ENCODE results near the gene MAPK4.
A peak's percentile ranks its signal among the peaks of the same experiment; 100 is the strongest.
"Not testable (repeated sequence)": the region's sequence is repeated elsewhere in the genome, so short reads cannot be mapped to it uniquely, and the experiment has no call there.

Gene MAPK4

DNA sequence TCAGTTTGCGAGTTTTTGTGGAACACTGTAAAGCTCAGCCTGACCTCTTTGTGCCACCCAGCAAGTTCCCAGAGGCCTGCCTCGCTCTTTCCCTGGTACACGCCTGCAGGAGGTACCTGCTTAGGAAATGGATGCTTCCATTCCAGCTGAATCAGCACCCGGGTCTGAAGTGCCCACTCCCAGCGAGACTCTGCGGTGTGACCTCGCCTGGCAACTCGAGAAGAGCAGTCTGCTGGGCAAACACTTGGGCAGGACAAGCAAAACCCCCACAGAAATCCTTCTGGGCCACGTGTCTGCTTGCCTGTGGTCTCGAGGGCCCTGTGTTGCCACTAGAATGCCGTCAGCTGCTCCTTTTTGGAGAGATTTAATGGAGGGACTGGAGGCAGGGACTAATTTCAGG lies 127.6 kb downstream of the MAPK4 start:
- no peak for DNase-seq

DNA sequence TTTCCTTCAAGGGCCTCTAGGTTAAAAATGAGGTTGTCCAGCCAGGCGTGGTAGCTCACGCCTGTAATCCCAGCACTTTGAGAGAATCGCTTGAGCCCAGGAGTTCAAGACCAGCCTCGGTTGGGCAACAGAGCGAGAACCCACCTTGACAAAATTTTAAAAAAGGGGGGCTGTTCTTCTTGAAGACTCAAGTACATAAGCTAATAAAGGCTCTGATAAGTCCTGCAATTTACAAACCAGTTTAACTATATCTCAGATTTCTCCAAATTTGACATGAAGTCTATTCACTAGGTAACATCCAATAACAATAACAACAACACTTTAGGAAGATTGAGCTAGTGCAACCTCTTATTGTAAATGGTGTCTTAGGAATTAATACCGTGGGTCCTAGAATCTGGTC lies 129.7 kb downstream of the MAPK4 start:
- no peak for DNase-seq

DNA sequence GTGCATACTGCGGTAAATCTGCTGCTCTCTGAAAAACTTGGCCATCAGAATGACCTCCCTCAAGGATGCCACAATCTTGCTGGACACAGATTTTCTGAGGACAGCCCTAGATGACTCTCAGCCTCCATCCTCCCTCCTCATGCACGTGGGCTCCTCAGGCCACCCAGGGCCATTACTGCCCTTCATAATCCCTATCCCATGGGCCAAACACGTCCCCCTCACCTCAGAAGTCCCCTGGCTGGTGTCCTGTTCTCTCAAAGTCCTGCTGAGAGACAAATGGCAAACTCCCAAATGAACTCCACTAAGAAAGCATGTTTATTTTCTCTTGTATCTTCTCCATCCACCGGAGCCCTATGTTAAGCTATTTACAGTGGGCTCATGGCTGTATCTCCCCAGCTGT lies 134.3 kb downstream of the MAPK4 start:
- DNase-seq = no peak

DNA sequence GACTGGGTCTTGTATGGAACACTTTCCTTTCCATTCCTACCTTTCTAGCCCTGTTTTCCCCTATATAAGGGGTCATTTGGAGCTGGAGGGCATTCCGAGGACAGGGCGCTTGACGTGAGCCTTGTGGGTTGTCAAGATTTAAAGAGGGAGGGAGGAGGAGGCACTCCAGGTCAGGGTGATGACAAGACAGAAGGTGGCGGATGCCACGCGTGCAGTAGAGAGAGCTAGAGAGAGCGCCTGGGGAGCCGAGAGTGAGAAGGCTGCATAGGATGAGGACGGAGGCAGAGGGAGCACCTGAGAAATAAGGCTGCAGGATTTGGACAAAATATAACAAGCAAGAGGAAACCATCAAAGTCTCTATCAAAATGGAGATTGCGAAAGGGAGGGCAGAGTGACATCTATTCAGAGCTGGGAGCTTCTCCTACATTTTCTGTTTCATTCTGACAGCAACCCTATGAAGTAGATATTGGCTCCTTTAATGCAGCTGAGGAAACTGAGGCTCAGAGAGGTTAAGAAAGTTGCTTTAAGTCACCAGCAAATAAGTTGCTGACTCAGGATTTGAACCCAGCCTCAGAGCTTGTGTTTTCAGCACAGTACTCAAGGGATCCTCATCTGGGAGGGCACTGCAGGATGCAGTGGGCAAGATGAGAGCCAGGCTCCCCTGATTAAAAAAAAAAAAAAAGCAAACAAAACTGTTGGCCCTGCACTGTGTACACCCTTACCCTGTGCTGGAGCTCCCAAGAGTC lies 135.7 kb downstream of the MAPK4 start:
- DNase-seq = no peak

DNA sequence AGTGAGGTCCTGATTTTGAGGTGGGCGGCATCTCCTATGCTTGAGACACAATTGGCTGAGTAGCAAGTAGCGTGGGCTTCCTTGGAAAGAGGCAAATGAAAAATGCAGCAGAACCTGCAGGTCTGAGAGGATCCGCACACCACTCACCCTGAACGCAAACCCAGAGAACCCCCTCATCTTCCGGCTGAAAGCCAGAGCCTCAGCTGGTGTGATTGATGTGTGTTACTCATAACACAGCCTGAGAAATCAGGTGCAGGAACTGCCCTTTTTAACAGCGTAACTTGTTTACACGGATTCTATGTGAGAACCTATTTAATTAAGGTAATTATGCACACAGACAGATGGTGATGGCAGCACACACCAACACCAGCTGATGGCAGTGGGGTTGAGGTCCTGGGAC lies 136.5 kb downstream of the MAPK4 start:
- DNase-seq = peak in 1 of 2 experiments; percentile 38

DNA sequence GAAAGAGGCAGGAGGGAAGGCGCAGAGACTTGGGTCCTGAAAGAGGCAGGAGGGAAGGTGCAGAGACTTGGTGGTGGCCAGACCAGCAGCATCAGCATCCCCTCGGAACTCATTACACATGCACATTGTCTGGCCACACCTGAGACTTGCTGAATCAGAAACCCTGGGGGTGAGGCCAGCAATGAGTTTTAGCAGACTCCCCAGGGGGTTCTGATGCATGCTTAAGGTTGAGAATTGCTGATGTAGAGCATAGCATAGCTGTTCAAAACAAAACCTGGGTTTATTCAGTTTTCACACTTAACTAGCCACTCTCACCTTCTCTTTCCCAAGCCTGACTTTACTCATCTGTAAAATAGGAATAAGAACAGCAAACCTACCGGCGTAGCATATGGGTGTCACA lies 137.0 kb downstream of the MAPK4 start:
- DNase-seq = peak in 1 of 2 experiments; percentile 4

DNA sequence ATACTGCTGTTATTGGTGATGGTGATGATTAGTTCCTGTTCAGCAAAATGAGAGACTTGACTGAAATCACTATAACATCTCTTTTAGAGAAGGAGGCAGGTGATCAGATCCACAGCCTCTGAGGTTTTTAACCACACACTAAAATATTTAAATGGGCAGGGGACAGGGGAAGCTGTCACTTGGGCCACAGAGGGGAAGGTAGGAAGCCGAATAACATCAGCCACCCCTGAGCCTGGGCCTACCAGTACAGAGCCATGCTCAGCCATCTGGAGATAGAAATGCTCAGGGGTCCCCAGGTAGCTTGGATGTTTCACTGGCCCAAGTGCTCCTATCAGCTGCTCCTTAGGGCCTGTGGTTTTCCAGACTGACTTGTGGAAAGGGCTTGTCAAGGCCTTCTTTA lies 137.6 kb downstream of the MAPK4 start:
- DNase-seq = no peak

DNA sequence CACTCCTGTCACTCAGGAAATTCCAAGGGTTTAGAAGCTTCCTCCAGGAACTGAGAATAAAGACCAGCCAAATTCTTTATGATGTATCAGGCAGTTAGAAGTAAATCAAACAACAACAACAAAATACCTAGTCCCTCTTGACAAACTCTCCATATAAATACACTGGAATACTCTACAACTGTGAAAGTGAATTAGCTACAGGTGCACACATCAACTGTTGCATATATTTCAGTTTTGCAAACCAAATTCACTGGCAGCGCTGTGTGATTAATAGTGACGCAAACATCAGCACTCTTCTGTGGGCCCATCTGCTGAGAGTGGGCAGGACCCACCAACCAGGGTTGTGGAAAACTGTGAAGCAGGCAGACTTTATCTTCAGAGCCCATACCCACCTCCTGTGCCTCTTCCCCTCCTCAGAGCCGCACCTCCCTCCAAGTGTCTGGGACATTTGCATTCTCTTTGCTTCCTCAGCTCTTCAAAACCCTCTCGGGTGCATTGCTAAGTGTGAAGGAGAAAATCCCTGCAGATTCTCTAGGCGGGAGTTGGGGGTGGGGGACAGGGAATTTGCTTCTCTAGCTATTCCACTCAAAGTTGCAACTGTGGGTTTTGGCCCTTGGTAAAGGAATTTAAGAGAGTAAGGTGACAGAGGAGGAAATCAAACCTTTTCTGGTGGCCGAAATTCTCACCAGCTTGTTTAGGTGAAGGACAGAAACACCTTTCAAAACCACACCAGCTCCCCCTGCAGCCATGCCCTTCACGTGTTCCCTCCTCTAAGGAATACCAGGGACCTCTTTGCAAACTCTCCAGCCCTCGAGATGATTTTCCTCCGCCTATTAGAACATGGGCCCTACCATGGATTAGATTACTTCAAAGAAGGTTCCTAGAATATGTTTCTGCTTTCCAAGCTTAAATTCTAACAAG lies 140.6 kb downstream of the MAPK4 start:
- no peak for DNase-seq

DNA sequence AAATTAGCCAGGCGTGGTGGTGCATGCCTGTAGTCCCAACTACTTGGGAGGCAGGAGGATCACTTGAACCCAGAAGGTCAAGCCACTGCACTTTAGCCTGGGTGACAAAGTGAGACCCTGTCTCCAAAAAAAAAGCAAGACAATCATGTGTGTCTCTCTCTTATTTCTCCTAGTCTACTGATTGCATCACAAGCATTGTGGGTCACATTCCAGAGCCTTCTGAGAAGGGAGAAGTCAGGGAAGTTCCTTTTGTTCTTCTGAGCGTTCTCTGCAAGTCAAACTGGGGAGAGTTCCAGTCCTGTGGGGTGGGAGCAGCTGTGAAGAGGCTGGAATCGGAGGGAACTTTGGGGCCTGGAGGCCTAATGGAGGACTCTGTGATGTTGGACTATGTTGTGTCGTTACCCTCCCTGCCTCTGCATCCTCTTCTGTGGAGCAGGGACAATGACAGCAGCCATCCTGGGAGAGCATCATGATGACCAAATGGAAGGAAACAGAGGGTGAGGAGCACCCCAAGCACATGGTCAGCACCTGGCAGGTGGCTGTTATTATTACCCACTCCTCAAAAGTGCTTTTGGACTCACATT lies 144.6 kb downstream of the MAPK4 start:
- DNase-seq = no peak

DNA sequence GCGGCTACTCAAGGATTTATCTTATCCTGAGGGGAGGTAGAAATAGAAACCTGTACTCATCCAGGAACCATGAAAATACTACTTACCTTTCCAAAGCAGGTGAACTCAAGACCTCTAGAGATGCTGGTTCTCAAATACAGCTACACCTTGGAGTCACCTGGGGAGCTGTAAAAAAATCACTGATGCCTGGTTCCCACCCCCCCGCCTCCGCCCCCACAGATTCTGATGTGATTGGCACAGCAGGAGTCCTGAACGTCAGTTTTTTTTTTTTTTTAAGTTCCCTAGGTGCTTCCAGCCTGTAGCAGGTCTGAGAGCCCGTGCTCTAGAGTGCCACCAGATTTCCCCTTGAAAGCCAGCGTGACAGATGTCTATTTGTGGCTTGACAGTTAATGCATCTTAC lies 146.3 kb downstream of the MAPK4 start:
- DNase-seq = peak; percentile 85 to 95

DNA sequence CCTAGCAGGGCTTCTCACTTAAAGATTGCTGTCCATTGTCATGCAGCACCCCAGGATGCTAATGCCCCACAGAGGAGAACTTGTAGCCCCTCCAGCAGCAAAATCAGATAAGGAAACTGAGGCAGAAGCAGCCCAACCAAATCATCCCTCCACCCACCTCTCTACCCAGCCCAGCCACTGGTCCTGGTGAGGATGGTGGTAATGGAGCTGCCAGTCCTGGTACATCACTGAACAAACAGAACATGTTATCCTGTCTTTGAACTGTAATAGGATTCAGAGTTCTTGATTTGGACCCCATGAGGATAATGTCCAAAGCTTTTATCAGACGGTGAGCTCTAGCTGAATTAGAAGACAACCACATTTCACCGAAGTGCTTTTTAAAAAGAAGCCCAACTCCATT lies 146.8 kb downstream of the MAPK4 start:
- no peak for DNase-seq

DNA sequence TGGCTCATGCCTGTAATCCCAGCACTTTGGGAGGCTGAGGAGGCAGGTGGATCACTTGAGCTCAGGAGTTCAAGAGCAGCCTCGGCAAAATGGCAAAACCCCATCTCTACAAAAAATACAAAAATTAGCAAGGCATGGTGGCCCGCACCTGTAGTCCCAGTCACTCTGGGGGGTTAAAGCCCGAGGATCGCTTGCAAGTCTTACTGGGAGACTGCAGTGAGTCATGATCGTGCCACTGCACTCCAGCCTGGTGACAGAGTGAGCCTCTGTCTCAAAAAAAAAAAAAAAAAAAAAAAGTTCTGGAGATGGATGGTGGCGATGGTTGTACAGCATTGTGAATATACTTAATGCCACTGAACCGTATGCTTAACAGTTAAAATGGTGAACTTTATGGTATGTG lies 147.4 kb downstream of the MAPK4 start:
- not testable (repeated sequence) for DNase-seq

DNA sequence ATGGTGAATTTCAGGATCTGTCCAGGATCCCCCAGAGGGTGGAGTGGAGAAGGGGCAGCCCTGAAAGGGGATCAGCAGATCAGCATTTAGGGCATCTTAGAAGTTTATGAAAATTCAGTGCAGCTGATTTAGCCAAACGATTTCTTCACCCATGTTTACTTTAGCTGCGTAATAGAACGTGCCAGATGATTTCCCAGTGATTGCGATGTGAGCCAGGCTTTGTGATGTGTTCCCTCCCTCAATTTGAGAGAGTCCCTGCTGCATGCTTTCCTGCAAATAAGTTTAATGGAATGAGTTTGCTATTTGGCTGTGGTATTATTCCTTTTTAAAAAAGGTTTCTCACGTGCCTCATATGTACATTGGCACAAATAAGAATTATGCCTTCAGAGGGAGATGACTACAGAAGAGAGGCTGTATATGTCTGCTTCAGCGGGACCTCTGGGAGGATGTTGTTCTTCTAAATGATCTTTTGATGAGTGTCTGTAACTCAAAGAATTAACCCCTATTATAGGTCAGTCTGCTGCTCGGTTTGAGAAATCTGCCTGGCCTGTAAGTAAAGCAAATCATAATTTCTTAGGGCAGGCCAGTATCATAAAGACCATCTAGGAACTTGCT lies 148.1 kb downstream of the MAPK4 start:
- DNase-seq = no peak

DNA sequence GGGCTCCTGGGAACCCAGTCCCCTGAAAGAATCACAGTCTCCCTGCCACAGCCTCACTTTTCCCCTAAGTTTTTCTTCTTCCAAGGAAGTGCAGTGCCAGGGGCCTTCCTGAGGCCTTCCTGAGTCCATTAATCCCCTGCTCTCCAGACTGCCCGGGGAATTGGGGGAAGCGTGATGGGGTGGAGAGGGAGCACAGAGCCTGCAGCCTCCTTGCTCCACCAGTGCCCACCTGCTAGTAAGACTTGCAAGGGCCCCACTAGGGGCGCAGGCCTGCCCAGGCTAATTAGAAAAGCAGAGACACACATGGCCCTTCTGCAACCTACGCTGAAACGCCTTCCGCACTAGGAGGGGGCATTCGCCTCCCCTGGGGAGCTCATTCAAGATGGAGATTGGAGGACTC lies 149.3 kb downstream of the MAPK4 start:
- peak; percentile 73 to 84 for DNase-seq

DNA sequence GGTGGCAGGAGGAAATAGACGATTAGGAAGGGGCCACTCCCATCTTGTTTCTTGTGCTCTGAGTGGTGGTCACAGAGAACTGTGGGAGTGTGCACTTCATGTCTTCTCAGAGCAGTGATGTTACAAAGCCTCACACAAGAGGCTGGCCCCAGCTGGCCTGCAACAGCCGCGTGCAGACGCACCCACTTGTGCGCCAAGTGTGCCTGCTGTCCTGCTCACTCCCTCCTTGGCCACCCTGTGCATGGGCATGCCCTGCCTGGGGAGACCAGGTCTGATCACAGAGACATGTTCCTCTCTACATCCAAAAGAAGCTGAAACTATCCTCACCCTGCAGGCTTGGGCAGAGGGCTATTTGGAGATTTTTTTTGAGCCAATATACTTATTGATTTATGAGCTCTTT lies 151.5 kb downstream of the MAPK4 start:
- DNase-seq = peak; percentile 93 to 94

DNA sequence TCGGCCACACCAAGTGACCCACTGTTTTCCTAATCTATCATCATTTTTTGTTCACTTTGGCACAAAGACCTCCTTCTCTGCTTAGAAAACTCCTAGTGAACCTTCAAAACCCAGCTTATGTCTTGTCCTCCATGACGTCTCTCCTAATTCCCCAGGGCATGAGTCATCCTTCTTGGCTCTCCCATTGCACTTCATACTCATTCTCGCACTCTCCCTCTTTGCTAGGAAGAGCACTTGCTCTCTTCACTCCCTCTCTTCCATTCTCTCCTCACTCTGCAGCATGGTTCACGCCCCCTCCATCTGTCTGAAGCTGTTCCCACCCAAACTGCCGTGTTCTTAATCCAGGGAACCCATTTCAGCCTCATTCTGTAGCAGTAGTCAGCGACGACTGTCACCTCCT lies 156.0 kb downstream of the MAPK4 start:
- peak in 1 of 2 experiments; percentile 43 for DNase-seq

DNA sequence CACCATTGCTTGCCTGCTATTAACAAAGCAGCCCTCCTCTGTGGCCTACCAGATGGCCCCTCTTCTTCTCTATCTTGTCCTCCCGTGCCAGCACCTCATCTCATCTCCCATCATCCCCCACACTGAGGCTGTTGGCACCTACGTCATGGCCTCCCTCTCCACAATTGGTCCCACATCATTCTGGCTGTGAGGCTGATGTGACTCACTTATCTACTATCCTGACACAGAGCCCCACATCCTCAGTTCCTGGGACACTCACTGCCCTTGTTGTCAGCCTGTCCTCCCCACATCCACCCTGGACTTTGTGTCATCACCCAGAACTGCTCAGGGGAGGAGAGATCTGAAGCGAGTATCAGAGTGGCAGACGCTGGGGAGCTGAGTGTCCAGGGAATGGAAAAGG lies 157.0 kb downstream of the MAPK4 start:
- DNase-seq = no peak

DNA sequence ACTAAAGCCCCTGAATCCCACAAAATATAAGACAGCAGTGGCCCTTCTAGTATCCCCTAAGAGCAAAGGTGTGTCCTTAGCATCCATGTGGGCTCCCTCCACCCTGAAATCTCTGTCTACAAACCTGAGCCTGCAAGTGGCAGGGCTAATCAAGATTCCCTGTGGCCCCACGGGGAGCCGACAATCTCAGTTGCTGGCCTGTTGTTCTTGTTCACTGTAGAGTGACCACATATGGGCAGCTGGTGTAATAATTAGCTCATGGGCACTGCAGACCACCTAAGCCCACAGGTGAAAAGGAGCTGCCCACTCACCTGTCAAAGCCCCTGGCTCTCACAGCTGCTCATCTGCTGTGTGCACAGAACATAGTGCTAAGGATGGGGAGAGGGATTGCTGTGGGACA lies 157.7 kb downstream of the MAPK4 start:
- DNase-seq = no peak

DNA sequence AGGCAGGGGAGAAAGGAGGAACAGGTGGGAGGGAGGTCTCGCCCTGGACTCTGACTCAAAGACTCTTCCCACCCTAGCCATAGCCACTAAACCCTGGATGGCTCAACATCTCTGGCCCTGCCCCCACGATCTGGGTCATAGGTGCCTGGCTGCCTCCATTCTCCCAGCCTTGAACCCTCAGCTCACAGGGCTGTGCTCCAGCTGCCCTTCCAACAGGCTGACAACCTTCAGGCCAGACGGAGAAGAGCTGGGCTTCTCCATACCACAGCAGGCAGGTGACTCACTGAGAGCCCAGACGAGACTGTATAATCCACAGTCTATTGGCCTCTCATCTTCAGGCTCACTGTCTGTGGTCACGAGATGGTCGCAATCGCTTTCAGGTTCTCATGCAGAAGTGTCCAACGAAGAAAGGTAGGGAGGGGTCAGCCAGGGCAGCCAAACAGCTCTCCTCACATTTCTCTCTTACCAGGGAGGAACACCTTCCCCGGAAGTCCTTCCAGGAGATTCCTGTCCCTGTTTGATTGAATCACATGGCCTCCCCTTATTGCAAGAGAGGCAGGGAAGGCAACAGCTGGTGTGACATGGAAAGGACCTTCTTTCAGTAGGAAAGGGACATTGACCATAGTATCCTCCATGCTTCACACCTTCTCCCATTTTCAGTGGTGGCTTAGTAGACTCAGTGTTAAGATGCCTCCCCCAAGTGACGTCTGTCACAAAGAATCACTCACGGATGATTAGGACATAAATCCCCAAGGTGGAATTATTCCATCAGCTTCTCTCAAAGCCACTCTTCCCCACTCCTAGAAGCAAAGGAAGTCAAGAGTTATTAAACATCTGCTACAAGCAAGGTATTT lies 159.8 kb downstream of the MAPK4 start:
- peak in 1 of 2 experiments; percentile 99 for DNase-seq

DNA sequence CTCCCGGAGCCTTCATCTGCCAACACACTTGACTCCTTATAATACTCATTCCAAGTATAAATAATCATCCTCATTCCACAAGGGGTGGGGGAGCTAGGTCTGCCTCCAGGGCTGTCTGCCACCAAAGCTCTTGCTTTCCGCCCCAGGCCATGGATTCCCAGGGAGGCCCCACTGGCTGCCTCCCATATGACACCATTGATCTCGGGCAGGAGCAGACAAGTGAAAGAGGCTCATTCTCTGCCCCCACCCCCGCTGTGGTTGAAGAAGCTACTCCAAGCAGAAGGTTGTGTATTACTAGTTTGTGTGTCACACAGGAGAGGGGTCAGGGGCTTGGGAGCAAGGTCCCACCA lies 160.4 kb downstream of the MAPK4 start:
- DNase-seq = peak in 1 of 2 experiments; percentile 94

DNA sequence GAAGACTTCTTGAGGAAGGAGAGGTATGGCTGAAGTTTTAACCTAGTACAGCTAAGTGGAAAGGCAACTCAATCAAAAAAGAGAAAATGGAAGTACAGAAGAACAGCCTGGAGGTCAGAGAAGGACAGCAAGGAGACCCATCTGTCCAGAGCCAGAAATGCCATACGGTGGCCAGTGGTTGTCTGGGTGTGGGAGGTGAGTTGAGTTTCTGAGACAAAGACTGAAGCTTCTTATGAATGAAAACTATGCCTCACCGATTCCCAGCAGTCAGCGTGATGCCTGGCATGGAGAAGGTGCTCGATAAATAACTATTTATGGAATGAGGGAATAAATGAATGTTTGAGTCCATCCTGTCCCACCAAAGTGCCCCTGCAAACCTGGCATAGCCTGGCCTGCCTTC lies 161.1 kb downstream of the MAPK4 start:
- DNase-seq = peak in 1 of 2 experiments; percentile 31

DNA sequence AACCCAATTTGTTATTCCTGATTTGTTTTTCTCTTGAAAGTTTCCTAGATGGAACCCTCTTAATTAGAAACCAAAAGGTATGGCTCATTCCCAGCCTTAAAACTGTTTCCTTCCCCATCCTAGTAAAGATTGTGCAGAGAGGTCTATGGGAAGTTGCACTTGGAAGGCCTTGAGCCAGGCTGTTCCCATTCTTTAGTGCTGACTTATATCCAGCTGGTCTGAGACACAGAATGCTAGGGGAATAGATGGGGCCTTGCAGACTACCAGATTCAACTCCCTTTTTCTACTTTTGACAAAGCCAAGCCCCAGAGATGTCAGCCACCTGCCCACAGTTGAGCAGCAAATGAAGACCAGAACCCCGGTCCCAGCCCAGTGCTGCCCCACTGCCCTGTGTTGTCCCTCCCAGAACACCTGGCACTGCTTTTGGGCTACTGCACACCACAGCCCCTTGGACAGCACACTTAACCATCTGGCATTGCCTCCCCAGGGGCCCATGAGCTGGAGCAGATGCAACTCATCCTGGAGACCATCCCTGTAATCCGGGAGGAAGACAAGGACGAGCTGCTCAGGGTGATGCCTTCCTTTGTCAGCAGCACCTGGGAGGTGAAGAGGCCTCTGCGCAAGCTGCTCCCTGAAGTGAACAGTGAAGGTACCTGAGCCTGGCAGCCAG lies 161.7 kb downstream of the MAPK4 start:
- peak; percentile 94 to 97 for DNase-seq
